Measurements from ENCODE around the gene ITPR3.

The ITPR3 gene

GRCh38 chr6:33724102-33725023 lies 103.2 kb downstream of the ITPR3 start:
- no peak for DNase-seq

- DNase-seq = no peak
Measured at GRCh38 chr6:33725222-33725621, 104.1 kb downstream of the ITPR3 start.

GRCh38 chr6:33725891-33726673 lies 105.0 kb downstream of the ITPR3 start:
- no peak for DNase-seq

GRCh38 chr6:33726696-33727095 lies 105.6 kb downstream of the ITPR3 start:
- no peak for DNase-seq

GRCh38 chr6:33727126-33727525 lies 106.0 kb downstream of the ITPR3 start:
- no peak for DNase-seq

- no peak for DNase-seq
Measured at GRCh38 chr6:33727932-33728331, 106.8 kb downstream of the ITPR3 start.

GRCh38 chr6:33728438-33728837 lies 107.3 kb downstream of the ITPR3 start:
- no peak for DNase-seq

- DNase-seq = no peak
Measured at GRCh38 chr6:33729059-33729458, 107.9 kb downstream of the ITPR3 start.

- no peak for DNase-seq
Measured at GRCh38 chr6:33730611-33731010, 109.5 kb downstream of the ITPR3 start.

GRCh38 chr6:33731035-33731434 lies 109.9 kb downstream of the ITPR3 start:
- no peak for DNase-seq

- no peak for DNase-seq
Measured at GRCh38 chr6:33731751-33732282, 110.7 kb downstream of the ITPR3 start.

GRCh38 chr6:33732385-33732784 lies 111.3 kb downstream of the ITPR3 start:
- DNase-seq = no peak

GRCh38 chr6:33732817-33733708 lies 111.9 kb downstream of the ITPR3 start:
- DNase-seq = no peak

- no peak for DNase-seq
Measured at GRCh38 chr6:33733709-33734007, 112.5 kb downstream of the ITPR3 start.

- DNase-seq = no peak
Measured at GRCh38 chr6:33735216-33735615, 114.1 kb downstream of the ITPR3 start.

GRCh38 chr6:33737267-33738026 lies 116.3 kb downstream of the ITPR3 start:
- DNase-seq = no peak

GRCh38 chr6:33738153-33738552 lies 117.0 kb downstream of the ITPR3 start:
- no peak for DNase-seq

- DNase-seq = no peak
Measured at GRCh38 chr6:33738879-33739278, 117.8 kb downstream of the ITPR3 start.

GRCh38 chr6:33739571-33739970 lies 118.4 kb downstream of the ITPR3 start:
- no peak for DNase-seq

- DNase-seq = no peak
Measured at GRCh38 chr6:33740204-33740608, 119.1 kb downstream of the ITPR3 start.

- DNase-seq = no peak
Measured at GRCh38 chr6:33740794-33741193, 119.7 kb downstream of the ITPR3 start.

- peak; percentile 25 for DNase-seq
Measured at GRCh38 chr6:33742092-33742491, 121.0 kb downstream of the ITPR3 start.
